Duodenal mucosa (tissue), 2 donors: ENCODE data around the gene TMEM200A.
"Not testable (repeated sequence)": the region's sequence is repeated elsewhere in the genome, so short reads cannot be mapped to it uniquely, and the experiment has no call there.

ENCODE experiments used
- H3K27ac ChIP-seq: one replicate; pipeline ENCODE4 v1.7.0; 2013; ENCODE audit warnings: low read depth, low read length
- H3K27me3 ChIP-seq, 2 donors: one replicate each; pipeline ENCODE4 v1.7.0; 2013; ENCODE audit warnings: low read length in 2 of 2, control low read depth in 1 of 2; ENCODE audit not compliant: insufficient read depth in 2 of 2, control insufficient read depth in 1 of 2
- H3K36me3 ChIP-seq, 2 donors: one replicate each; pipeline ENCODE4 v1.7.0; 2013; ENCODE audit warnings: low read length in 2 of 2, control low read depth in 1 of 2; ENCODE audit not compliant: insufficient read depth in 2 of 2, control insufficient read depth in 1 of 2
- H3K4me1 ChIP-seq, 2 donors: one replicate each; pipeline ENCODE4 v1.7.0; 2013; ENCODE audit warnings: low read length in 2 of 2, control low read depth in 1 of 2; ENCODE audit not compliant: insufficient read depth in 2 of 2, control insufficient read depth in 1 of 2
- H3K4me3 ChIP-seq, 2 donors: one replicate each; pipeline ENCODE4 v1.7.0; 2013; ENCODE audit warnings: low read length in 2 of 2, low read depth in 1 of 2
- H3K9ac ChIP-seq, 2 donors: one replicate each; pipeline ENCODE4 v1.7.0; 2013; ENCODE audit warnings: low read length in 2 of 2, low read depth in 1 of 2
- H3K9me3 ChIP-seq, 2 donors: one replicate each; pipeline ENCODE4 v1.7.0; 2013; ENCODE audit warnings: low read length in 2 of 2, control low read depth in 1 of 2; ENCODE audit not compliant: control insufficient read depth in 1 of 2

Gene TMEM200A

GRCh38 chr6:130365166-130366106 is at the start of gene TMEM200A:
TMEM200A (plus strand) TSS chr6:130366017; CDS start chr6:130440423, 74,406 bp downstream.
- Histone ChIP-seq H3K36me3 (no peaks in the 10 kb centered on the region), H3K27ac (no peak within 1 kb of the TSS), H3K4me3 (peak within 1 kb of the TSS; percentile 76 to 86), H3K4me1 (peaks cover 5 to 9% of the 10 kb centered on the region in 2 donors), H3K9ac (peak within 1 kb of the TSS; percentile 45 to 79), H3K27me3 (no peaks in the 10 kb centered on the region), H3K9me3 (no peaks in the 10 kb centered on the region)

GRCh38 chr6:130320908-130321307 is 44.9 kb upstream of the TMEM200A start:
- no peaks in the 10 kb centered on the region for H3K4me1 ChIP-seq
- no peak overlapping the region for H3K4me3 ChIP-seq
- no peaks in the 10 kb centered on the region for H3K9me3 ChIP-seq
- no peak overlapping the region for H3K27ac ChIP-seq
- H3K27me3 ChIP-seq, result no peaks in the 10 kb centered on the region
- no peaks in the 10 kb centered on the region for H3K36me3 ChIP-seq
- no peak overlapping the region for H3K9ac ChIP-seq

DNA sequence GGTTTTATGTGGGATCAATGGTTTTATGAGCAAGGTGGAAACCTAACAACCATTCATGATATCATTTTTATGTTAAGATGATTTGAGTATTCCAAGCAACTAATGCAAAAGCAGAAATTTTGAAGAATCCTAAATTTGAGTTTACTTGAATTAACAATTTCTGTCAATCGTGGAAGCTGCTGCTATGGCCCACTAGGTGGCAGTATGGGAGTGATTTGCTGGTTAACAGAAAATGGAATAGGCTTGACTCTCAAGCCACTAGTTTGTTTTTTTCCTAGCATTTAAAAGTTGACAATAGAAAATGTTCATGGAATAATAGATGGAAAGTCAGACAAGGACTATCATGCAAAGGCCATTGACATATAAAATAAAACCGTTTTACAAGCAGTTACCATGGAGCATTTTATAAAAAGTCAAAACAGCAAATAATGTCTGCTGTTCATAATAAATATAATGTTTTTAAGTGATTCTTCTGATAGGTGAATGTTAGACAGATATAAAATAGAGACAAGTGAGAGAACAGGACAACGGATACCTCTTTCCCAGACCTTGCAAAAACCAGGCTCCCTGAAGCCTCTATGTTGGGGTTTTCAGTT is 43.0 kb upstream of the TMEM200A start:
- no peak overlapping the region for H3K9ac ChIP-seq
- H3K4me3 ChIP-seq, result no peak overlapping the region
- H3K36me3 ChIP-seq, result no peaks in the 10 kb centered on the region
- H3K27ac ChIP-seq, result no peak overlapping the region
- H3K9me3 ChIP-seq, result no peaks in the 10 kb centered on the region
- no peaks in the 10 kb centered on the region for H3K27me3 ChIP-seq
- no peaks in the 10 kb centered on the region for H3K4me1 ChIP-seq

DNA sequence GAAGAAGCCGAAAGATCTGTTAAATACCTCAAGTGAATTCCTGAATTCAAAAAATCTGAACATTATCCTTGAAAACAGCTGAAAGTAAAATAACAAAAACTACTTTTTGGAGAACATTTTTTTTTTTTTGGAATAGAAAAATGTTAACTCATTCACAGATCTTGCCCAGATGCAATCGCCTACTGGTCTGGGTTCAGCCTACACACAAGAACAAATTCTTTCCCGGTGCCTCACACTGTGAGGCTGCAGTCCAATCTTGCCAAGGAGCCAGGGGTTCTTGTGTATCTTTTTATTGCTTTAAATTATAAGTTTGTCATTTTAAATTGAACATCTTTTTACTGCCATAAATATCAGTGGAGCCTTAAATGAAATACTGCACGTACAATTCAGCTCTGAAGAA is 41.2 kb upstream of the TMEM200A start:
- no peak overlapping the region for H3K4me3 ChIP-seq
- no peaks in the 10 kb centered on the region for H3K4me1 ChIP-seq
- H3K27me3 ChIP-seq, result no peaks in the 10 kb centered on the region
- H3K36me3 ChIP-seq, result no peaks in the 10 kb centered on the region
- no peak overlapping the region for H3K9ac ChIP-seq
- H3K27ac ChIP-seq, result no peak overlapping the region
- H3K9me3 ChIP-seq, result no peaks in the 10 kb centered on the region

GRCh38 chr6:130326496-130326895 is 39.3 kb upstream of the TMEM200A start:
- H3K4me3 ChIP-seq, result no peak overlapping the region
- no peaks in the 10 kb centered on the region for H3K27me3 ChIP-seq
- H3K4me1 ChIP-seq, result no peaks in the 10 kb centered on the region
- no peak overlapping the region for H3K9ac ChIP-seq
- no peak overlapping the region for H3K27ac ChIP-seq
- H3K9me3 ChIP-seq, result no peaks in the 10 kb centered on the region
- H3K36me3 ChIP-seq, result no peaks in the 10 kb centered on the region

- no peak overlapping the region for H3K27ac ChIP-seq
- no peaks in the 10 kb centered on the region for H3K36me3 ChIP-seq
- H3K4me1 ChIP-seq, result no peaks in the 10 kb centered on the region
- H3K27me3 ChIP-seq, result no peaks in the 10 kb centered on the region
- no peak overlapping the region for H3K4me3 ChIP-seq
- no peaks in the 10 kb centered on the region for H3K9me3 ChIP-seq
- no peak overlapping the region for H3K9ac ChIP-seq
Measured at GRCh38 chr6:130337534-130337933, 28.3 kb upstream of the TMEM200A start.

- not testable (repeated sequence) for H3K27ac ChIP-seq, H3K27me3 ChIP-seq, H3K4me1 ChIP-seq, H3K36me3 ChIP-seq, H3K9ac ChIP-seq, H3K4me3 ChIP-seq, H3K9me3 ChIP-seq
Measured at GRCh38 chr6:130346324-130346723, 19.5 kb upstream of the TMEM200A start.

GRCh38 chr6:130354322-130354721 is 11.5 kb upstream of the TMEM200A start:
- H3K9ac ChIP-seq, result no peak overlapping the region
- H3K4me1 ChIP-seq, result no peaks in the 10 kb centered on the region
- H3K27me3 ChIP-seq, result no peaks in the 10 kb centered on the region
- H3K36me3 ChIP-seq, result no peaks in the 10 kb centered on the region
- H3K9me3 ChIP-seq, result no peaks in the 10 kb centered on the region
- H3K27ac ChIP-seq, result no peak overlapping the region
- H3K4me3 ChIP-seq, result no peak overlapping the region

GRCh38 chr6:130355572-130355971 is 10.2 kb upstream of the TMEM200A start:
- Histone ChIP-seq H3K9ac (no peak overlapping the region), H3K27me3 (no peaks in the 10 kb centered on the region), H3K27ac (no peak overlapping the region), H3K9me3 (no peaks in the 10 kb centered on the region), H3K36me3 (no peaks in the 10 kb centered on the region), H3K4me3 (no peak overlapping the region), H3K4me1 (no peaks in the 10 kb centered on the region)

- no peak overlapping the region for H3K27ac ChIP-seq
- H3K9ac ChIP-seq, result no peak overlapping the region
- H3K4me1 ChIP-seq, result no peaks in the 10 kb centered on the region
- no peaks in the 10 kb centered on the region for H3K9me3 ChIP-seq
- no peaks in the 10 kb centered on the region for H3K27me3 ChIP-seq
- H3K4me3 ChIP-seq, result no peak overlapping the region
- H3K36me3 ChIP-seq, result no peaks in the 10 kb centered on the region
Measured at GRCh38 chr6:130357436-130357835, 8.4 kb upstream of the TMEM200A start.
